Urinary bladder (tissue), 4 donors: ENCODE data around the gene MINDY2. TPM values are rescaled to one million over a fixed set of nuclear protein-coding genes. Genes with fewer than 3 reads are reported as not detected.
A peak's percentile ranks its signal among the peaks of the same experiment; 100 is the strongest.
"Not testable (repeated sequence)": the region's sequence is repeated elsewhere in the genome, so short reads cannot be mapped to it uniquely, and the experiment has no call there.

Source experiments
- DNase-seq: peaks from one replicate; pipeline ENCODE4 v3.0.0-alpha.2; 2015; ENCODE audit errors: extremely low spot score
- H3K27ac ChIP-seq: one replicate; pipeline ENCODE4 v1.5.1; 2013; ENCODE audit warnings: low read depth, mild to moderate bottlenecking, moderate library complexity
- H3K36me3 ChIP-seq: one replicate; pipeline ENCODE4 v1.6.1; 2013; ENCODE audit warnings: mild to moderate bottlenecking, moderate library complexity; ENCODE audit not compliant: insufficient read depth
- H3K4me1 ChIP-seq: one replicate; pipeline ENCODE4 v1.6.1; 2013; ENCODE audit warnings: mild to moderate bottlenecking, moderate library complexity; ENCODE audit not compliant: insufficient read depth
- H3K4me3 ChIP-seq: one replicate; pipeline ENCODE4 v1.5.1; 2013; ENCODE audit warnings: low read depth, low read length
- WGBS: extraction: QIAGEN DNeasy Blood & Tissue Kit; methylation state at CpG from one replicate; pipeline ENCODE4 v1.1.7; 2013; 5-methylcytosine and 5-hydroxymethylcytosine counted together
- polyA plus RNA-seq: library from polyadenylated mRNA; stranded (reverse); fragments of 200-250 nt; gene quantifications from one replicate; pipeline ENCODE4 v1.2.3, GENCODE V29; 2013
- total RNA-seq: library from RNA; depleted of rRNA; stranded (reverse); fragments of >200 nt; gene quantifications from one replicate; pipeline ENCODE4 v1.2.3, GENCODE V29; 2014
- donor health status: healthy with polysubstance abuse.
- donor health status: healthy.

The MINDY2 gene
- total and polyA plus RNA-seq, 2 donors, result 7.5 to 62.1 TPM

- Histone ChIP-seq H3K27ac (no peak overlapping the region), H3K4me3 (no peak overlapping the region), H3K4me1 (no peaks in the 10 kb centered on the region), H3K36me3 (no peaks in the 10 kb centered on the region)
- DNase-seq, result no peak
Observed at GRCh38 chr15:58762285-58762684, 8.8 kb upstream of the MINDY2 start.

DNA sequence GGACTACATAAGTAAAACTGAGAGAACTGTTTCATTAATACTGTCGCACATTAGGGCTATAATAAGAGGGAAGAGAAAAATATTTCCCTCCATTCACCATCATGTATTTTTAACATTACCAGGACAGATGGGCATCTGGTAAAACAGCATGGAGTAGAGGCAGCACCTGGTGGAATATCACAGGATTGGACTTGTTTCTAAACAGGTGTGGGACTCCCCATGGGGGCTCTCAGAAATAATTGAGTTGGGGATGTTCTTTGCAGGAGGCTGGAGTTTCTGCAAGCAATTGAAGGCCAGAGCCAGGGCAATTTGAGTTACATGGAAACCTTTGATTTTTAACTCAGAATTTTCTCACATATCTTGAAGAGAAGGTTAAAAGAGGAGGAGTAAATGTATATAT is 8.4 kb upstream of the MINDY2 start:
- Histone ChIP-seq H3K27ac (no peak overlapping the region), H3K4me3 (no peak overlapping the region), H3K4me1 (no peaks in the 10 kb centered on the region), H3K36me3 (no peaks in the 10 kb centered on the region)
- WGBS, result 100% methylated on average over 1 of the region's 1 CpG
- no peak for DNase-seq

GRCh38 chr15:58764468-58764867 is 6.6 kb upstream of the MINDY2 start:
- DNase-seq, result no peak
- H3K27ac ChIP-seq, result no peak overlapping the region
- H3K36me3 ChIP-seq, result no peaks in the 10 kb centered on the region
- no peak overlapping the region for H3K4me3 ChIP-seq
- no peaks in the 10 kb centered on the region for H3K4me1 ChIP-seq
- 92% methylated on average over 5 of the region's 5 CpGs for WGBS

GRCh38 chr15:58766290-58766689 is 4.8 kb upstream of the MINDY2 start:
- WGBS, result 91% methylated on average over 5 of the region's 5 CpGs
- Histone ChIP-seq H3K27ac (no peak overlapping the region), H3K36me3 (no peaks in the 10 kb centered on the region), H3K4me1 (no peaks in the 10 kb centered on the region), H3K4me3 (no peak overlapping the region)
- no peak for DNase-seq

DNA sequence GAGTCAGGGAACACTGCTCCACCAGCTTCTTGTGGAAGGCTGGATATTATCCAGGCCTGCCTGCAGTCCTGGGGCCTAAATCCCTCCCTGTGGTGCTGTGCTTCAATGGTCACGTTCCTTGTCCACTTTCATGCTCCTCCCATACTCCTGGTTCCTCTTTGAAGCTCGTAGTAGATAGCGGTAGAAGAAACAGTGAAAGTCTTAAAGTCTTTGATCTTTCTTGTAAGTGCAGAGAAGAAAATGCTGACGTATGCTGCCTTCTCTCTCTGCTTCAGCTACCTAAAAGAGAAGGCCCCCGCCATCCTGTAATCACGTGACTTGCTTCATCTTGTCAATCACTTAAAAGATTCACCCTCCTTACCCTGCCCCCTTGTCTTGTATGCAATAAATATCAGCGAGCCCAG is 2.5 kb upstream of the MINDY2 start:
- DNase-seq, H3K27ac ChIP-seq, H3K4me3 ChIP-seq, H3K36me3 ChIP-seq, H3K4me1 ChIP-seq: not testable (repeated sequence)
- 86% methylated on average over 7 of the region's 7 CpGs for WGBS

DNA sequence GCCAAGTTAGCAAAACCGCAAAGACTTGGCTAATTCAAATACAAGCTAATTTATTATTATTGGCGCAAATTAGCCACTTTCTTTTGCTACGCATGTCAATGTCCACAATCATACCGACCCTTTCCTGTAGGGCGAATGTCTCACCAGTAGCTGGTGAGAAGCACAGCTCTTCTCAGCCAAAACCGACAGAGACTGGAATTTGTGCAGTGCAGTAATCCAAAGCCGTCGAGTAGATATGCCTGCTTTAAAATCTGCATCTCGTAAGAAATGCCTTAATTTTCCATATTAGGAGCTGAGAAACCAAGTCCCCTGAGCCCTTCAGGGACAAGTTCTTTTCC is 614 bp upstream of the MINDY2 start:
- peak overlapping the region; percentile 86 for H3K27ac ChIP-seq
- no peak for DNase-seq
- no peaks in the 10 kb centered on the region for H3K36me3 ChIP-seq
- no peaks in the 10 kb centered on the region for H3K4me1 ChIP-seq
- peak overlapping the region; percentile 36 for H3K4me3 ChIP-seq
- WGBS, result 2% methylated on average over 9 of the region's 9 CpGs

DNA sequence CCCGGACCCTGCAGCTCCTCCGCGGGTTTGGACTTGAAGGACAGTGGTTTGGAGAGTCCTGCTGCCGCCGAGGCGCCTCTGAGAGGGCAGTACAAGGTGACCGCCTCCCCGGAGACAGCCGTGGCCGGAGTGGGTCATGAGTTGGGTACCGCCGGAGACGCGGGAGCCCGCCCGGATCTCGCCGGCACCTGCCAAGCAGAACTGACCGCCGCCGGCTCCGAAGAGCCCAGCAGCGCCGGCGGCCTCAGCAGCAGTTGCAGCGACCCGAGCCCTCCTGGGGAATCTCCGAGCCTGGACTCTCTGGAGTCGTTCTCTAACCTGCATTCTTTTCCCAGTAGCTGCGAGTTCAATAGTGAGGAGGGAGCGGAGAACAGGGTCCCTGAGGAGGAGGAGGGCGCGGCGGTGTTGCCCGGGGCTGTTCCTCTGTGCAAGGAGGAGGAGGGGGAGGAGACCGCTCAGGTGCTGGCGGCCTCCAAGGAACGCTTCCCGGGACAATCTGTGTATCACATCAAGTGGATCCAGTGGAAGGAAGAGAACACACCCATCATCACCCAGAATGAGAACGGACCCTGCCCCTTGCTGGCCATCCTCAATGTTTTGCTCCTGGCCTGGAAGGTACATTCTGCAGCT is 634 bp downstream of the MINDY2 start:
- DNase-seq, result no peak
- no peaks in the 10 kb centered on the region for H3K4me1 ChIP-seq
- H3K4me3 ChIP-seq, result peak overlapping the region; percentile 78
- H3K27ac ChIP-seq, result peak overlapping the region; percentile 97
- H3K36me3 ChIP-seq, result no peaks in the 10 kb centered on the region
- WGBS, result under 1% methylated on average over 40 of the region's 40 CpGs

DNA sequence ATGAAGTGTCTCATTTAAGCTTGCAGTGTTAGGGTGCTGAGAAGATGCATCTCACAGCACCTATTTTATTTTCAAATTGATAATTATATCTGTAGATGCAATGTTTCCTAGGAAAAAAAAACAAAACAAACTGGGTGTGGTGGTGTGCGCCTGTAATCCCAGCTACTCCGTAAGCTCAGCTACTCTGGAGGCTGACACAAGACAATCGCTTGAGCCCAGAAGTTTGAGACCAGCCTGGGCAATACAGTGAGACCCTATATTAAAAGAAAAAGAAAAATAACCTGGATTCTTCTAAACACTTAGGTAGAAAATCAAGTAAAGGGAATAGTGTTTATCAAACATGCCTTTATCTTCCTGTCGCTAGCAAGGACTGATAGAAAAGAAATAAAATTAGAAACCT is 1.9 kb downstream of the MINDY2 start:
- Histone ChIP-seq H3K36me3 (no peaks in the 10 kb centered on the region), H3K4me3 (peak overlapping the region; percentile 35), H3K4me1 (no peaks in the 10 kb centered on the region), H3K27ac (no peak overlapping the region)
- 61% methylated on average over 4 of the region's 4 CpGs for WGBS
- no peak for DNase-seq

DNA sequence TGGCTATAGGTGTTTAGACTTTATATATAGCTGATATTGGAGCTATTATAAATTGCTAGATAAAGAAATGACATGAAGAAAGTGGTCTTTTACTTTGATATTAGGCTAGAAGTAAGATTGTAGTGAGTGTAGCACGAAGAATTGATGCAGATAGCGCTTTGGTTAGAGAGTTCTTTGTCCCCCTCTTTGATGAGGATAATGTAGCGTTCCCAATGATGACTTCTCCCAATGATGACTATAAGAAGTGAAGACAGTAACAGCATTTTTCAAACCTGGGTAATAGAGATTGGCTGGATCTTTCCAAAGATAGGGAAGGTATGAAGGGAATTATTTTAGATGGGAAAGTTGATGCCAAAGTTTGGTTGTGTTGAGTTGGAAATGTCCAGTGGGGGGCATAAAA is 4.3 kb downstream of the MINDY2 start:
- WGBS, result 97% methylated on average over 3 of the region's 3 CpGs
- Histone ChIP-seq H3K4me1 (no peaks in the 10 kb centered on the region), H3K27ac (no peak overlapping the region), H3K4me3 (no peak overlapping the region), H3K36me3 (no peaks in the 10 kb centered on the region)
- DNase-seq, result no peak

DNA sequence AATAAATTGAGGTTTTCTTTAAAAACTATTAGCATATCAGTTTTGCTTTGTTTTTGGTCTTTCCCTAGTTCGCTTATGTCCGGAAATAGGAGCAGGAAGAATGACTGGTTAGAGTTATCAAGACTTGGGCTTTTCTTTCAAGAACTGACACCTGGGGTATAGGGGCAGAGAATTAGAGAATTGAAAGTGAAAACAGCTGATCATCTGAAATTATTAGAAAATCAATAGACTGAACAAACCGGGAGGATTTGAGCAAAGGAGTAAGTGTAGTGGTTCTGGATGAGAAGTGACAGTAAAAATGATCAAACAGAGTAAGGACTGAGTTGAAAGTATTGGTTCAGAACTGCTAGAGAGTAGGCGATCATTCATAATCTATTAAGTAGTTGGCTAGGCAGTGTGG is 6.0 kb downstream of the MINDY2 start:
- H3K4me3 ChIP-seq, result no peak overlapping the region
- 94% methylated on average over 4 of the region's 4 CpGs for WGBS
- DNase-seq, result no peak
- no peaks in the 10 kb centered on the region for H3K4me1 ChIP-seq
- no peaks in the 10 kb centered on the region for H3K36me3 ChIP-seq
- no peak overlapping the region for H3K27ac ChIP-seq

- Histone ChIP-seq H3K4me1 (no peaks in the 10 kb centered on the region), H3K27ac (no peak overlapping the region), H3K36me3 (no peaks in the 10 kb centered on the region), H3K4me3 (no peak overlapping the region)
- DNase-seq, result no peak
- whole genome bisulfite sequencing, result 99% methylated on average over 1 of the region's 1 CpG
Observed at GRCh38 chr15:58779554-58779953, 8.5 kb downstream of the MINDY2 start.

GRCh38 chr15:58785355-58785754 is 14.3 kb downstream of the MINDY2 start:
- no peak for DNase-seq
- WGBS, result 50% methylated on average over 6 of the region's 6 CpGs
- no peaks in the 10 kb centered on the region for H3K36me3 ChIP-seq
- no peak overlapping the region for H3K4me3 ChIP-seq
- H3K4me1 ChIP-seq, result no peaks in the 10 kb centered on the region
- H3K27ac ChIP-seq, result no peak overlapping the region

GRCh38 chr15:58788056-58788710 is 17.1 kb downstream of the MINDY2 start:
- no peak overlapping the region for H3K4me3 ChIP-seq
- 84% methylated on average over 3 of the region's 3 CpGs for WGBS

DNA sequence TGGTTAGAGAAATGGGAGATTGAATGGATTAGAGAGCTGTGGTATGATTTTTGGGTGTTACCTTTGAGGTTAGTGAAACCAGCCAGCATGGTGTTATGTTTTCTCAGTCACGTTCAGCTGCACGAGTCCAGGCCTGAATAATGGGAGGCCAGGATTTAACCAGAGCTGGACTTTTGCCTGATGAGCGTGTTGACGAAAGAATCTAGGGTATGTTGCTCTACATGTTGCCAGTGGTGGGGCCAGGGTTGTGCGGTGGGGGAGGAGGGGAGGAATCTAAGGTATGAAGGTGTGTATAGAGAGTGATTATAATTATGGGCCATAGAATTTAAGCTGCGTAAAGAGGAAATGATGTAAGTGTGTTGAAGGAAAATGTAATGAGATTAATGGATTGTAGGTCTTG is 22.8 kb downstream of the MINDY2 start:
- peak; percentile 73 for DNase-seq
- Histone ChIP-seq H3K4me3 (no peak overlapping the region), H3K36me3 (peaks cover 2% of the 10 kb centered on the region), H3K4me1 (no peaks in the 10 kb centered on the region), H3K27ac (no peak overlapping the region)
- WGBS, result 80% methylated on average over 6 of the region's 6 CpGs

More at GRCh38 chr15:58788056-58788710, 17.1 kb downstream of the MINDY2 start:
- Histone ChIP-seq H3K4me1 (no peaks in the 10 kb centered on the region), H3K36me3 (no peaks in the 10 kb centered on the region), H3K27ac (no peak overlapping the region)
- no peak for DNase-seq
